CD4-positive, alpha-beta T cell treated with Interleukin-17A for 4 hours (primary cell): ENCODE data around the gene TAF11L12.
"Not testable (repeated sequence)": the region's sequence is repeated elsewhere in the genome, so short reads cannot be mapped to it uniquely, and the experiment has no call there.

Experiments
- DNase-seq: peaks from one replicate; pipeline ENCODE4 v3.0.0-alpha.2; 2020; ENCODE audit warnings: mixed read lengths

Gene TAF11L12

DNA sequence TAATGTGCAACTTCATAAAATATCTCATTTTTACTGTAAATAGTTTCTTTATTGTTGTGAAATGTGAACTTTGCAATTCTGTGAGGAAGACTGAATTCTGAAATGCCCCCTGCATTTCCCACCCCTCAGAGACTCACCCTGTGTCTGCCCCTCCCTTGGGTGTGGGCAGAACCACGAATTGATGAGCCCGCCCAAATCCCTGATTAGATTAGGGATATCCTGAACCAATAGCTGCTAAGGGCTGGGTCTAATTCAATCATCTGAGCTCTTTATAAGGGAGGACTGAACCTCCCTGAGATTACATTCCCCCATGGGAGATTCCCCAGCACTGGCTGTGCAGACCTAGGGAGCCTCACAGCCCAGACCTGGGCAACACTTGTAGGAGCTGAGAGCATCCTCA, at the start of gene TAF11L12:
Gene TAF11L12 (plus strand): TSS at position 301 of the 400 bp plus-strand sequence.
- not testable (repeated sequence) for DNase-seq

DNA sequence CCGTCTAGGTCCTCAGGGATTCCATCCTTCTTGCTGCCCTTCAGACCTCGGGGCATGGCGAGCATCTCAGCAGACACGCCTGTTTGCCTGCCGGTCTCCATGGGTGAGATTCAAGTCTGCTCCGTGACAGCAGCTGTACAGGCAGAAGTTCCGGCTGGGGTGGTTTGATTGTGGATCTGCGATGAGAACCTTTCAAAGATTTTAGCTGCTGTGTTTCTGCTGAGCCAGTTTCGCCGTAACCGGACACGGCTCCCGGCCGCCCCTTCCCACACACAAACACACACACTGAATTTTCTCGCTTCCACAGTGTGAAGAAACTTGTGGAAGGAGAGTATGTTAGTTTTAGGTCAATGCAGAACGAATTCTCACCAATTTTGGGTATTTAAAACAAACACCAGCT, 24.5 kb upstream of the TAF11L12 start, which contains the start of gene TAF11L7:
Gene TAF11L7 (minus strand): TSS at position 101 of the 400 bp plus-strand sequence.
- DNase-seq: not testable (repeated sequence)

DNA sequence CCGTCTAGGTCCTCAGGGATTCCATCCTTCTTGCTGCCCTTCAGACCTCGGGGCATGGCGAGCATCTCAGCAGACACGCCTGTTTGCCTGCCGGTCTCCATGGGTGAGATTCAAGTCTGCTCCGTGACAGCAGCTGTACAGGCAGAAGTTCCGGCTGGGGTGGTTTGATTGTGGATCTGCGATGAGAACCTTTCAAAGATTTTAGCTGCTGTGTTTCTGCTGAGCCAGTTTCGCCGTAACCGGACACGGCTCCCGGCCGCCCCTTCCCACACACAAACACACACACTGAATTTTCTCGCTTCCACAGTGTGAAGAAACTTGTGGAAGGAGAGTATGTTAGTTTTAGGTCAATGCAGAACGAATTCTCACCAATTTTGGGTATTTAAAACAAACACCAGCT, 19.3 kb upstream of the TAF11L12 start, which contains the start of gene TAF11L8:
Gene TAF11L8 (minus strand): TSS at position 101 of the 400 bp plus-strand sequence.
- DNase-seq: not testable (repeated sequence)

DNA sequence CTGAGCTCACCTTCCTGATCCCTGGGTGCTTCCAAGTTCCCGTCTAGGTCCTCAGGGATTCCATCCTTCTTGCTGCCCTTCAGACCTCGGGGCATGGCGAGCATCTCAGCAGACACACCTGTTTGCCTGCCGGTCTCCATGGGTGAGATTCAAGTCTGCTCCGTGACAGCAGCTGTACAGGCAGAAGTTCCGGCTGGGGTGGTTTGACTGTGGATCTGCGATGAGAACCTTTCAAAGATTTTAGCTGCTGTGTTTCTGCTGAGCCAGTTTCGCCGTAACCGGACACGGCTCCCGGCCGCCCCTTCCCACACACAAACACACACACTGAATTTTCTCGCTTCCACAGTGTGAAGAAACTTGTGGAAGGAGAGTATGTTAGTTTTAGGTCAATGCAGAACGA, 15.9 kb upstream of the TAF11L12 start, which contains the start of gene TAF11L9:
Gene TAF11L9 (minus strand): TSS at position 140 of the 400 bp plus-strand sequence.
- not testable (repeated sequence) for DNase-seq

DNA sequence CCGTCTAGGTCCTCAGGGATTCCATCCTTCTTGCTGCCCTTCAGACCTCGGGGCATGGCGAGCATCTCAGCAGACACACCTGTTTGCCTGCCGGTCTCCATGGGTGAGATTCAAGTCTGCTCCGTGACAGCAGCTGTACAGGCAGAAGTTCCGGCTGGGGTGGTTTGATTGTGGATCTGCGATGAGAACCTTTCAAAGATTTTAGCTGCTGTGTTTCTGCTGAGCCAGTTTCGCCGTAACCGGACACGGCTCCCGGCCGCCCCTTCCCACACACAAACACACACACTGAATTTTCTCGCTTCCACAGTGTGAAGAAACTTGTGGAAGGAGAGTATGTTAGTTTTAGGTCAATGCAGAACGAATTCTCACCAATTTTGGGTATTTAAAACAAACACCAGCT, 12.5 kb upstream of the TAF11L12 start, which contains the start of gene TAF11L10:
Gene TAF11L10 (minus strand): TSS at position 101 of the 400 bp plus-strand sequence.
- not testable (repeated sequence) for DNase-seq

DNA sequence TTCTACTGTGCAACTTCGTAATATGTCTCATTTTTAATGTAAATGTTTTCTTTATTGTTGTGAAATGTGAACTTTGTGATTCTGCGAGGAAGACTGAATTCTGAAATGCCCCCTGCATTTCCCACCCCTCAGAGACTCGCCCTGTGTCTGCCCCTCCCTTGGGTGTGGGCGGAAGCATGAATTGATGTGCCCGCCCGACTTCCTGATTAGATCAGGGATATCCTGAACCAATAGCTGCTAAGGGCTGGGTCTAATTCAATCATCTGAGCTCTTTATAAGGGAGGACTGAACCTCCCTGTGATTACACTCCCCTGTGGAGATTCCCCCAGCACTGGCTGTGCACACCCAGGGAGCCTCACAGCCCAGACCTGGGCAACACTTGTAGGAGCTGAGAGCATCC, 6.3 kb upstream of the TAF11L12 start, which contains the start of gene TAF11L11:
Gene TAF11L11 (plus strand): TSS at position 304 of the 400 bp plus-strand sequence.
- not testable (repeated sequence) for DNase-seq

DNA sequence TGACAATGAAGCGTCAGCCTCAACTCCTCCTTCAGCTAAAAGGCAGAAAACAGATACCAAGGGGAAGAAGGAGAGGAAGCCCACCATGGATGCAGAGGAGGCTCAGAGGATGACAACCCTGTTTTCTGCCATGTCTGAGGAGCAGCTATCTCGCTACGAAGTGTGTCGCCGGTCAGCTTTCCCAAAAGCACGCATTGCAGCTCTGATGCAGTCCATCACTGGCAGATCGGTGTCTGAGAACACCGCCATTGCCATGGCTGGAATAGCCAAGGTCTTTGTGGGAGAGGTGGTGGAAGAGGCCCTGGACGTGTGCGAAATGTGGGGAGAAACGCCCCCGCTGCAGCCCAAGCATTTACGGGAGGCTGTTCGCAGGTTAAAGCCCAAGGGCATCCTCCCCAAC, 5.2 kb upstream of the TAF11L12 start:
- DNase-seq: no peak

DNA sequence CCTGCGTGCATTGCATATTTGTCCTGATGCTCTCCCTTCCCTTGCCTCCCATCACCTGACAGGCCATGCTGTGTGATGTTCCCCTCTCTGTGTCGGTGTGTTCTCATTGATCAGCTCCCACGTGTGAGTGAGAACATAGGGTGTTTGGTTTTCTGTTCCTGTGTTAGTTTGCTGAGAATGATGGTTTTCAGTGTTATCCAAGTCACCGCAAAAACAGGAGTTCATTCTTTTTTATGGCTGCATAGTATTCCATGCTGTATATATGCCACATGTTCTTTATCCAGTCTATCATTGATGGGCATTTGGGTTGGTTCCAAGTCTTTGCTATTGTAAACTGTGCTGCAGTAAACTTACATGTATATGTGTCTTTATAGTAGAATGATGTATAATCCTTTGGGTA, 2.7 kb upstream of the TAF11L12 start:
- not testable (repeated sequence) for DNase-seq

DNA sequence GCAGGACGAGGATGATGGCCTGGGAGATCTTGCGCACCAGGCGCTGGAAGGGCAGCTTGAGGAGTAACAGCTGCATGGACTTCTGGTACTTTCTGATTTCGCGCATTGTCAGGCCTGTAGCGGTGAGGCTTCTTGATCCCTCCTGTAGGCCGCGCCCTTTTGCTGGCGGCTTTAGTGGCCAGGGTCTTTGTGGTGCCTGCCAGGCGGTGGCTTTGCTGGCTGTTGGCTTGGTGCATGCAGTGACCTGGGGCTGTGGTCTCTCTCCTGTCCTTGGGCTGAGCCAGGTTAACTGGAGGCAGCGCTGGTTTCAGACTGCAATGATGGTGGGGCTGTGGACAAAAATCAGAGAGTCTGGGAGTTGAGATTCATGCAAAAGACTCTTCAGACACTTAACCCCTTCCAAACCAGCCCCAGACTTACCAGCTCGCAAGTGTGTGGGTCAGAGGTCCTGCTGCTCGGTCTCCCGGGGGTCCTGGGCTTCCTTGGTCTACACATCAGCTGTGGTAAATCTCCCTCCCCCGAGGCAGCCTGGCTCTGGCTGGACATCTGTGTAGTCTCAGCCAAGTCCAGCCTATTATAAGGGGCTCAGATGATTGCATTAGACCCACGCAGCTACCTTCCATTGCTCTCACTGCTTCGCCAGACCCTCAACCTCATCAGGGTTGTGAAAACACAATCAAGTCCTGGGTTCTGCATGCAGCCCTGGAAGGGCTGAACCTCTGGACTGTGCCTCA, 4.8 kb downstream of the TAF11L12 start:
- no peak for DNase-seq

DNA sequence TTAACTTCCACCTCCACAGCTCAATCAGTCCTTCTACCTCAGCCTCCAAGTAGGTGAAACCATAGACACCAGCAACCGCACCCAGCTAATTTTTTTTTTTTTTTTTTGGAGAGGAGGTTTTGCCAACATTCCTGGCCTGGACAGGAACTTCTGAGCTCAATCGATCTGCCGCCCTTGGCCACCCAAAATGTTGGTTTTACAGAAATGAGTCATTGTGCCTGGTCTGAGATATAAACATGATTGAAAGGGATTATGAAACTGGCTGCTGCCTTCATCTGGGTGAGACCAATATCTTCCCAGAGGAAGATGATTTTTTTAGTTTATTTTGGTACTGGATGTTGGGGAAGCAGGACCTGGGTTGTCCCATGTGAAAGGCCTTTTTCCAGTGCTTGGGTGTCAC, 9.2 kb downstream of the TAF11L12 start:
- DNase-seq: no peak

DNA sequence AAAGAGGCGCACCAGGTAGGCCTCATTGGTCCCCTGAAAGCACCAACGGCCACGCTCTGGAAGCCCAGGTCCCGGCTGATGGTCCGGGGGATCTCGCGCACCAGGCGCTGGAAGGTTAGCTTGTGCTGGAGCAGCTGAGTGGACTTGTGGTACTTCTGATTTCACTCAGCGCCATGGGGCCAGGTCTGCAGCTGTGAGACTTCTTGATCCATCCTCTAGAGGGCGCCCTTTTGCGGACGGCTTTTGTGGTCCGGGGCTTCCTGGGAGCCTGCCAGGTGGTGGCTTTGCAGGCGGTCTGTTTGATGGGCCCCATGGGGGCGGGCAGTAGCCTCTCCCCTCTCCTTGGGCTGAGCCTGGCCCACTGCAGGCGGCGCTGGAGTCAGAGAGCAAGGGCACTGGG, 10.4 kb downstream of the TAF11L12 start:
- no peak for DNase-seq

DNA sequence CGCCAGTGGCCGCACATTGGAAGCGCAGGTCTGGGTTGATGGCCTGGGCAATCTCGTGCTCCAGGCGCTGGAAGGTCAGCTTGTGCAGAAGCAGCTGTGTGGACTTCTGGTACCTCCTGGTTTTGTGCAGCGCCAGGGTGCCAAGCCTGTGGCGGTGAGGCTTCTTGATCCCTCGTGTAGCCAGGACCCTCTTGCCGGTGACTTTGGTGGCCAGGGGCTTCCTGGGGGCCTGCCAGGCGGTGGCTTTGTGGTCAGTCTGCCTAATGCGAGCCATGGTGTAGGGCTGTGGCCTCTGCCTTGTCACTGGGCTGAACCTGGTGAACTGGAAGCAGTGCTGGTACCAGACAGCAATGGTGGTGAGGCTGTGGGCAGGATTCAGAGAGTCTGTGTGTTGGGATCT, 15.5 kb downstream of the TAF11L12 start:
- DNase-seq: no peak

DNA sequence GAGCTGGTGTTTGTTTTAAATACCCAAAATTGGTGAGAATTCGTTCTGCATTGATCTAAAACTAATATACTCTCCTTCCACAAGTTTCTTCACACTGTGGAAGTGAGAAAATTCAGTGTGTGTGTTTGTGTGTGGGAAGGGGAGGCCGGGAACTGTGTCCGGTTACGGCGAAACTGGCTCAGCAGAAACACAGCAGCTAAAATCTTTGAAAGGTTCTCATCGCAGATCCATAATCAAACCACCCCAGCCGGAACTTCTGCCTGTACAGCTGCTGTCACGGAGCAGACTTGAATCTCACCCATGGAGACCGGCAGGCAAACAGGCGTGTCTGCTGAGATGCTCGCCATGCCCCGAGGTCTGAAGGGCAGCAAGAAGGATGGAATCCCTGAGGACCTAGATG, 21.6 kb downstream of the TAF11L12 start, which contains the start of gene TAF11L13:
Gene TAF11L13 (plus strand): TSS at position 301 of the 400 bp plus-strand sequence.
- DNase-seq: not testable (repeated sequence)

DNA sequence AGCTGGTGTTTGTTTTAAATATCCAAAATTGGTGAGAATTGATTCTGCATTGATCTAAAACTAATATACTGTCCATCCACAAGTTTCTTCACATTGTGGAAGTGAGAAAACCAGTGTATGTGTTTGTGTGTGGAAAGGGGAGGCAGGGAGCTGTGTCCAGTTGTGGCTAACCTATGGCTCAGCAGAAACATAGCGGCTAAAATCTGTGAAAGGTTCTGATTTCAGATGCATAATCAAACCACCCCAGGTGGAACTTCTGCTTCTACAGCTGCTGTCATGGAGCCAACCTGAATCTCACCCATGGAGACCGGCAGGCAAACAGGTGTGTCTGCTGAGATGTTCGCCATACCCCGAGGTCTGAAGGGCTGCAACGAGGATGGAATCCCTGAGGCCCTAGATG, 24.0 kb downstream of the TAF11L12 start, which contains the start of gene TAF11L14:
Gene TAF11L14 (plus strand): TSS at position 301 of the 400 bp plus-strand sequence.
- DNase-seq: no peak

DNA sequence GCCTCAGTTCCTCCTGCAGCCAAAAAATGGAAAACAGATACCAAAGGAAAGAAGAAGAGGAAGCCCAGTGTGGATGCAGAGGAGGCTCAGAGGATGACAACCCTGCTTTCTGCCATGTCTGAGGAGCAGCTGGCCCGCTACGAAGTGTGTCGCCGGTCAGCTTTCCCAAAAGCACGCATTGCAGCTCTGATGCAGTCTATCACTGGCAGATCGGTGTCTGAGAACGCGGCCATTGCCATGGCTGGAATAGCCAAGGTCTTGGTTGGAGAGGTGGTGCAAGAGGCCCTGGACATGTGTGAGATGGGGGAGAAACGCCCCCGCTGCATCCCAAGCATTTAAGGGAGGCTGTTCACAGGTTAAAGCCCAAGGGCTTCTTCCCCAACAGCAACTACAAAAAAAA, 39.0 kb downstream of the TAF11L12 start:
- not testable (repeated sequence) for DNase-seq

DNA sequence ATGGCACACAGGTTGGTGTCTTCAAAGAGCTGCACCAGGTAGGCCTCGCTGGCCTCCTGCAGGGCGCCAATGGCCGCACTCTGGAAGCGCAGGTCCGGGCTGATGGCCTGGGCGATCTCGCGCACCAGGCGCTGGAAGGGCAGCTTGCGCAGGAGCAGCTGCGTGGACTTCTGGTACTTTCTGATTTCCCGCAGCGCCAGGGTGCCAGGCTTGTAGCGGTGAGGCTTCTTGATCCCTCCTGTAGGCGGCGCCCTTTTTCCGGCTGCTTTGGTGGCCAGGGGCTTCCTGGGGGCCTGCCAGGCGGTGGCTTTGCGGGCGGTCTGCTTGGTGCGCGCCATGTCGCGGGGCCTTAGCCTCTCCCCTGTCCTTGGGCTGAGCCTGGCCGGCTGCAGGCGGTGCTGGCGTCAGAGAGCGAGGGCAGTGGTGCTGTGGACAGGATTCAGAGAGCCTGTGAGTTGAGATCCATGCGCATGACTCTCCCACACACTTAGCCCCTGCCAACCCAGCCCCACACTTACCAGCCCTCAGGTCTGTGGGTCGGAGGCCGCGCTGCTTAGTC, 45.1 kb downstream of the TAF11L12 start:
- DNase-seq: not testable (repeated sequence)

DNA sequence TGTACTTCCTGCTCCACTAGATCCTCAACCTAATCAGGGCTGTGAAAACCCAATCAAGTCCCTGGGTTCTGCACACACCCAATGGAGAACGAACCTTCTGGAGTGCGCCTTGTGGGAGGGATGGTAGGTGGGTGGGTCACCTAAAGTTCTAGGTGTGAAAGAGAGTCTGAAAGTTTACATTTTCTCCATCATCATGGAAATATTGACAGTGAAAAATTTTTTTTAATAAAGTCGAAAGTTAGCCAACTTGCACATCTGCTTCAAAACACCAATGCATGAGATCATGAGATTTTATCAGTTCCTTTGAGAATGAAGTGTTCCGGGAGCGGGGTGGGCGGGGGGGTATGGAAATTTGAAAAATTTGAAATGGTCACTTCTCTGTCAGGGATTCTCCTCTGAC, 45.7 kb downstream of the TAF11L12 start:
- no peak for DNase-seq
